A549 treated with AZD2906 at 1 μM for 4 hours (cell line): Measurements from ENCODE around the gene HS3ST4. TPM values are rescaled to one million over a fixed set of nuclear protein-coding genes. Genes with fewer than 3 reads are reported as not detected.

Source experiments
- total RNA-seq: library from RNA; stranded (reverse); fragments of 200-300 nt; extraction: Qiagen RNA extraction; gene quantifications from 5 replicates; pipeline ENCODE4 v1.2.3, GENCODE V29; 2022

Gene HS3ST4
- not detected in 5 replicates for total RNA-seq

DNA sequence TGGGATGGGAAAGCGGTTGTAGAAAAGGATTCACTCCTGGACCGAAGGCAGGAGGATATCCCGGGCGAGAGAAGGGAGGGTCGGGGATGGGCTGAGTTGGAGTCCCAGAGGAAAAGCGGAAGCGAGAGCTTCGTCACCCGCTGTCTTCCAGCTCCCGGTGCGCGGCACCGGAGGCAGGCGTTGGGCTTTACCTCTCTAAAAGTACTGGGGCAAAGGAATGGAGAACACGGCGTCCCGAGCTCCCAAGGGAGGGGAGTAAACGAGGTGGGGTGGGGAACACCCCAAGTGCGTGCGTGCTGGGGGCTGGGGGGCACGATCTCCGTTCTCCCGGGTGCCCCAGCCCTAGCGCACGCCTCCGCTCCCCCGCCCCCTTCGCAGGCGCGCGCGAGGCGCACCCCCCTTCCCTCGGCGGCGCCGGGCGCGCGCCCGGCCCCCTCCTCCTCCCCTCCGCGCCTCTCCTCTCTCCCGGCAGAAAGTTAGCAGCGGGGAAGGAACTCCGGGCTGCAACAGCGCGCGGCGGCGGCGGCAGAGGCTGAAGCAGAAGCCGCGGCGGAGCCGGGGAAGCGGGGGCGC is at the start of gene HS3ST4:
HS3ST4 (plus strand) TSS at position 441 of the 573 bp plus-strand sequence.

